GM23338 (cell line): ENCODE results near the gene HIVEP3. TPM values are rescaled to one million over a fixed set of nuclear protein-coding genes. Genes with fewer than 3 reads are reported as not detected.
A peak's percentile ranks its signal among the peaks of the same experiment; 100 is the strongest.

ENCODE experiments used
- ATAC-seq: fragments of 200-7000 bp; cut with Tn5 transposase; 3 replicates; pipeline ENCODE4 v1.9.1; 2020
- DNase-seq: peaks from one replicate; pipeline ENCODE4 v3.0.0-alpha.2; 2015; ENCODE audit warnings: low spot score
- H2AFZ ChIP-seq: fragments of 200-600 bp; sonication (generic); 2 replicates; pipeline ENCODE4 v1.8.0; 2016; ENCODE audit warnings: antibody characterized with exemption, mild to moderate bottlenecking, moderate library complexity
- H3F3A ChIP-seq: fragments of 200-600 bp; sonication (generic); replicated peaks from 2 replicates; pipeline ENCODE4 v1.8.0; 2017; ENCODE audit warnings: antibody characterized with exemption, mixed run types, low read depth
- H3K27ac ChIP-seq: fragments of 200-600 bp; sonication (generic); 2 replicates; pipeline ENCODE4 v1.6.1; 2016; ENCODE audit warnings: low read depth
- H3K27me3 ChIP-seq: fragments of 200-600 bp; sonication (generic); 2 replicates; pipeline ENCODE4 v1.8.0; 2016; ENCODE audit warnings: mild to moderate bottlenecking, mixed run types, moderate library complexity; ENCODE audit not compliant: insufficient read depth
- H3K36me3 ChIP-seq: fragments of 200-600 bp; sonication (generic); 2 replicates; pipeline ENCODE4 v1.8.0; 2016; ENCODE audit warnings: mild to moderate bottlenecking; ENCODE audit not compliant: insufficient read depth
- H3K4me1 ChIP-seq: fragments of 200-600 bp; sonication (generic); 2 replicates; pipeline ENCODE4 v1.8.0; 2016; ENCODE audit warnings: mild to moderate bottlenecking, moderate library complexity; ENCODE audit not compliant: insufficient read depth
- H3K4me2 ChIP-seq: fragments of 200-600 bp; sonication (generic); 2 replicates; pipeline ENCODE4 v1.7.1; 2017; ENCODE audit warnings: mixed run types
- H3K4me3 ChIP-seq: fragments of 200-600 bp; sonication (generic); 2 replicates; pipeline ENCODE4 v1.6.1; 2016; ENCODE audit warnings: mixed run types
- H3K79me2 ChIP-seq: fragments of 200-600 bp; sonication (generic); replicated peaks from 2 replicates; pipeline ENCODE4 v1.8.0; 2017; ENCODE audit warnings: mild to moderate bottlenecking; ENCODE audit not compliant: insufficient read depth
- H3K9me2 ChIP-seq: fragments of 200-600 bp; sonication (generic); 2 replicates; pipeline ENCODE4 v1.8.0; 2017; ENCODE audit not compliant: insufficient read depth
- H4K20me1 ChIP-seq: fragments of 200-600 bp; sonication (generic); replicated peaks from 2 replicates; pipeline ENCODE4 v1.8.0; 2017; ENCODE audit warnings: mild to moderate bottlenecking; ENCODE audit not compliant: insufficient read depth
- H3K27ac Mint-ChIP-seq: 2 replicates; pipeline ENCODE4 v1.8.0; 2020; ENCODE audit warnings: inconsistent platforms, mild to moderate bottlenecking, moderate library complexity, mixed read lengths
- H3K27me3 Mint-ChIP-seq: 3 replicates; pipeline ENCODE4 v1.8.0; 2022; ENCODE audit warnings: low read depth, mild to moderate bottlenecking, moderate library complexity, mixed read lengths, inconsistent platforms; ENCODE audit not compliant: insufficient read depth, poor library complexity
- H3K36me3 Mint-ChIP-seq: 3 replicates; pipeline ENCODE4 v1.8.0; 2021; ENCODE audit warnings: low read depth, mild to moderate bottlenecking, inconsistent platforms, moderate library complexity, mixed read lengths
- H3K4me1 Mint-ChIP-seq: 3 replicates; pipeline ENCODE4 v1.8.0; 2020; ENCODE audit warnings: mild to moderate bottlenecking, inconsistent platforms, mixed read lengths
- H3K4me3 Mint-ChIP-seq: 3 replicates; pipeline ENCODE4 v1.8.0; 2021; ENCODE audit warnings: moderate library complexity, mild to moderate bottlenecking, inconsistent platforms, mixed read lengths
- H3K9me3 Mint-ChIP-seq: 3 replicates; pipeline ENCODE4 v1.8.0; 2020; ENCODE audit warnings: moderate library complexity, mild to moderate bottlenecking, inconsistent platforms, mixed read lengths
- CREB1 ChIP-seq: fragments of 250-450 bp; sonication (Bioruptor Pico); IDR thresholded peaks from 2 replicates; pipeline ENCODE4 v1.5.0; 2020; ENCODE audit warnings: low read depth, mild to moderate bottlenecking, moderate library complexity
- ETS1 ChIP-seq: IDR thresholded peaks from 2 replicates; pipeline ENCODE4 v1.6.1; 2016; ENCODE audit warnings: antibody characterized with exemption
- EZH2 ChIP-seq: fragments of 200-600 bp; sonication (generic); IDR thresholded peaks from one replicate; pipeline ENCODE4 v1.8.0; 2017; ENCODE audit warnings: antibody characterized with exemption, mild to moderate bottlenecking, low read depth; ENCODE audit not compliant: unreplicated experiment
- EZH2phosphoT487 ChIP-seq: fragments of 200-600 bp; sonication (generic); IDR thresholded peaks from one replicate; pipeline ENCODE4 v1.8.1; 2018; ENCODE audit warnings: antibody characterized with exemption; ENCODE audit not compliant: unreplicated experiment
- JUNB ChIP-seq: IDR thresholded peaks from one replicate; pipeline ENCODE4 v1.6.1; 2016; ENCODE audit warnings: antibody characterized with exemption; ENCODE audit not compliant: unreplicated experiment
- NANOG ChIP-seq: IDR thresholded peaks from 2 replicates; pipeline ENCODE4 v1.6.1; 2016; ENCODE audit warnings: antibody characterized with exemption, borderline replicate concordance
- POLR2AphosphoS5 ChIP-seq: IDR thresholded peaks from 2 replicates; pipeline ENCODE4 v1.6.1; 2016; ENCODE audit warnings: antibody characterized with exemption, low read depth
- REST ChIP-seq: IDR thresholded peaks from one replicate; pipeline ENCODE4 v1.6.1; 2018; ENCODE audit warnings: antibody characterized with exemption; ENCODE audit not compliant: unreplicated experiment
- STAT1 ChIP-seq: IDR thresholded peaks from one replicate; pipeline ENCODE4 v1.6.1; 2016; ENCODE audit warnings: antibody characterized with exemption; ENCODE audit not compliant: unreplicated experiment
- ZNF114 ChIP-seq: fragments of 250-450 bp; sonication (Bioruptor Pico); IDR thresholded peaks from 2 replicates; pipeline ENCODE4 v1.5.0; 2020; ENCODE audit warnings: mild to moderate bottlenecking, moderate library complexity
- ZNF331 ChIP-seq: fragments of 250-450 bp; sonication (Bioruptor Pico); IDR thresholded peaks from 2 replicates; pipeline ENCODE4 v1.5.0; 2020; ENCODE audit warnings: low read depth, mild to moderate bottlenecking, moderate library complexity
- ZNF462 ChIP-seq: fragments of 250-450 bp; sonication (Bioruptor Pico); IDR thresholded peaks from 2 replicates; pipeline ENCODE4 v1.5.0; 2020; ENCODE audit warnings: mild to moderate bottlenecking, moderate library complexity
- polyA plus RNA-seq: library from polyadenylated mRNA; unstranded; fragments of >200 nt; fragmentation: Nextera tagmentation; extraction: Ambion mirVana; gene quantifications from 2 replicates; pipeline ENCODE4 v1.2.1, GENCODE V29; 2016
- total RNA-seq: library from RNA; depleted of rRNA; stranded (reverse); fragments of >200 nt; shearing (Covaris generic); gene quantifications from 2 replicates; pipeline ENCODE4 v1.2.3, GENCODE V29; 2014
- TF ChIP-seq, protein P1 (sequence below), 2 experiments: fragments of 200-600 bp in 1 of 2; sonication (generic) in 1 of 2; conservative IDR thresholded peaks; 2 replicates each; pipeline versions ENCODE4 v1.5.1 to v1.6.1; 2016 to 2017; ENCODE audit warnings: antibody characterized with exemption in 2 of 2, low read depth in 2 of 2, mild to moderate bottlenecking in 2 of 2, moderate library complexity in 1 of 2

The HIVEP3 gene
- total and polyA plus RNA-seq, 2 experiments from 2014 or later, result 0.14 to 0.24 TPM

DNA sequence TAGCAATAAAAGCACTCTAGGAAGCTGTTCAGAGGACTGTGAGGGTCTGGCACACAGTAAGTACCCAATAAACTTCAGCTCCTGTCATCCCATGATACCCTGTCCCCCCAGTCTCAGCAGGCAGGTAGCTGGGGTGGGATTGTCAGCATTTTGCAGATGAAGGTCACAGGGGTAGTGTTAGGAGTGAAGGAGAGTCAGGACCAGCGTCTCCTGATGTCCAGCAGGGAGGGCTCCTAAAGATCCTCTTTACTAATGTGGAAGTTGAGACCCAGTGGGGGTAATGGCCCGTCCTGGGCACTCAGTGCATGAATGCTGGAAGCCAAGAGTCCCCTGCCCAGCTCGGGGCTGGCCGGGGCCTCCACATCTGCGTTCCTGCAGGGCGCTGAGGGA is 402.9 kb downstream of the HIVEP3 start:
- Histone ChIP-seq H3K36me3 (no peaks in the 10 kb centered on the region), H3K27me3 (peaks cover 7% of the 10 kb centered on the region), H3K4me2 (peak overlapping the region; percentile 60), H4K20me1 (no peaks in the 10 kb centered on the region), H3K79me2 (no peaks in the 10 kb centered on the region), H3K27ac (no peak overlapping the region), H3F3A (no peaks in the 10 kb centered on the region), H2AFZ (peak overlapping the region; percentile 95), H3K9me2 (peaks cover 7% of the 10 kb centered on the region), H3K4me1 (peaks cover 8% of the 10 kb centered on the region; the same call in 1 of the 2 replicates), H3K4me3 (no peak overlapping the region; the same call in 1 of the 2 replicates)
- no peak overlapping the region for H3K27ac Mint-ChIP-seq
- DNase-seq (no peak), ATAC-seq (peak; percentile 5; the same call in 1 of the 3 replicates)
- H3K9me3 Mint-ChIP-seq, result no peaks in the 10 kb centered on the region
- peaks cover 10% of the 10 kb centered on the region for H3K4me1 Mint-ChIP-seq
- 0 out of 3 replicates have a peak overlapping the region, but pooled peaks have one; percentile 26 for H3K4me3 Mint-ChIP-seq
- H3K36me3 Mint-ChIP-seq, result no peaks in the 10 kb centered on the region; the same call in 2 of the 3 replicates
- TF ChIP-seq ZNF114 (CRISPR knock-in tag) (no peak), ZNF331 (no peak), STAT1 (no peak), EZH2phosphoT487 (no peak), CREB1 (CRISPR knock-in tag) (no peak), ZNF462 (CRISPR knock-in tag) (no peak), ETS1 (no peak), POLR2AphosphoS5 (no peak), JUNB (no peak), NANOG (no peak), REST (no peak), EZH2 (no peak)
- TF ChIP-seq, protein P1, sequence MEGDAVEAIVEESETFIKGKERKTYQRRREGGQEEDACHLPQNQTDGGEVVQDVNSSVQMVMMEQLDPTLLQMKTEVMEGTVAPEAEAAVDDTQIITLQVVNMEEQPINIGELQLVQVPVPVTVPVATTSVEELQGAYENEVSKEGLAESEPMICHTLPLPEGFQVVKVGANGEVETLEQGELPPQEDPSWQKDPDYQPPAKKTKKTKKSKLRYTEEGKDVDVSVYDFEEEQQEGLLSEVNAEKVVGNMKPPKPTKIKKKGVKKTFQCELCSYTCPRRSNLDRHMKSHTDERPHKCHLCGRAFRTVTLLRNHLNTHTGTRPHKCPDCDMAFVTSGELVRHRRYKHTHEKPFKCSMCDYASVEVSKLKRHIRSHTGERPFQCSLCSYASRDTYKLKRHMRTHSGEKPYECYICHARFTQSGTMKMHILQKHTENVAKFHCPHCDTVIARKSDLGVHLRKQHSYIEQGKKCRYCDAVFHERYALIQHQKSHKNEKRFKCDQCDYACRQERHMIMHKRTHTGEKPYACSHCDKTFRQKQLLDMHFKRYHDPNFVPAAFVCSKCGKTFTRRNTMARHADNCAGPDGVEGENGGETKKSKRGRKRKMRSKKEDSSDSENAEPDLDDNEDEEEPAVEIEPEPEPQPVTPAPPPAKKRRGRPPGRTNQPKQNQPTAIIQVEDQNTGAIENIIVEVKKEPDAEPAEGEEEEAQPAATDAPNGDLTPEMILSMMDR (conservative IDR thresholded peaks at IDR 0.05; ENCODE audit: low read depth in 2 of 2), result no peak
- H3K27me3 Mint-ChIP-seq, result peaks cover 10% of the 10 kb centered on the region
